Vagina (tissue), 2 donors: ENCODE data around the gene TMEM42. TPM values are rescaled to one million over a fixed set of nuclear protein-coding genes. Genes with fewer than 3 reads are reported as not detected.

Source experiments
- DNase-seq, 2 donors: peaks; one replicate each; pipeline ENCODE4 v3.0.0-alpha.2; 2017; ENCODE audit errors: extremely low spot score in 2 of 2
- H3K27ac ChIP-seq: fragments of 200-600 bp; sonication (generic); one replicate; pipeline ENCODE4 v1.5.1; 2019
- H3K27me3 ChIP-seq: fragments of 200-600 bp; sonication (generic); one replicate; pipeline ENCODE4 v1.5.1; 2019
- H3K36me3 ChIP-seq, 2 donors: fragments of 200-600 bp; sonication (generic); one replicate each; pipeline ENCODE4 v1.5.1; 2017 to 2019
- H3K4me1 ChIP-seq: fragments of 200-600 bp; sonication (generic); one replicate; pipeline ENCODE4 v1.5.1; 2019
- H3K4me3 ChIP-seq, 2 donors: fragments of 200-600 bp; sonication (generic); 1 replicate in 1 of 2; 2 replicates in 1 of 2; pipeline ENCODE4 v1.5.1; 2016 to 2019
- H3K9me3 ChIP-seq: fragments of 200-600 bp; sonication (generic); one replicate; pipeline ENCODE4 v1.5.1; 2019
- POLR2A ChIP-seq, 2 donors: fragments of 450-650 bp; IDR thresholded peaks; one replicate each; pipeline ENCODE4 v1.6.1; 2017; ENCODE audit warnings: antibody characterized with exemption in 2 of 2, mild to moderate bottlenecking in 2 of 2, moderate library complexity in 2 of 2
- POLR2AphosphoS5 ChIP-seq, 2 donors: sonication (generic); formaldehyde crosslinking; IDR thresholded peaks; one replicate each; pipeline ENCODE4 v1.9.0; 2017; ENCODE audit warnings: antibody characterized with exemption in 2 of 2, mild to moderate bottlenecking in 2 of 2, low read depth in 1 of 2; ENCODE audit not compliant: insufficient read depth in 1 of 2
- intact Hi-C: fragments of 100-400 bp; cut with DNase I; formaldehyde crosslinking; loops from one replicate; pipeline ENCODE4 v1.15.1; 2023
- total RNA-seq: library from RNA; depleted of rRNA; stranded (reverse); fragments of >200 nt; gene quantifications from one replicate; pipeline ENCODE4 v1.2.3, GENCODE V29; 2016
- TF ChIP-seq, protein P1 (sequence below), 3 experiments: fragments of 450-650 bp in 2 of 3; fragments of 200-600 bp in 1 of 3; sonication (generic) in 1 of 3; IDR thresholded peaks; one replicate each; pipeline ENCODE4 v1.5.1; 2017 to 2019; ENCODE audit warnings: antibody characterized with exemption in 3 of 3, mild to moderate bottlenecking in 2 of 3, moderate library complexity in 2 of 3

The TMEM42 gene
- total RNA-seq, 1 donor from 2014 or later: 10.8 TPM

DNA sequence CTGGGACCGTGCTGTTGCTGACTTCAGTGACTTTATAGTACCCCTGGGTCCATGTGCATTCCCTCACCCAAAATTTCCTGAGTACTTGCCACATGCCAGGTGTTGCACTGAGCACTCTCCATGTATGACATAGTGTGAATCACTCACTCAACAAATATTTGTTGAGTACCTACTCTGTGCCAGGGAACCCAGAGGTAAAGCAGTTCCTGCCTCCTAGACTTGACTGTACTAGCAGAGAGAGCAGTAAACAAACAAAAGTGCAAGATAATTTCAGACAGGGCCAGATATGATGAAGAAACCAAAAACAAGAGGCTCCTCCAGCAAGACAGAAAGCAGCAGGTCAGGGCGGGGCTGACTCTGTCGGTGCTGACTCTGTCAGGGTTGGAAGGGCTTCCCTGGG lies 24.8 kb downstream of the TMEM42 start:
- H3K4me3 ChIP-seq: no peak overlapping the region
- no peaks in the 10 kb centered on the region for H3K36me3 ChIP-seq
- TF ChIP-seq, protein P1, sequence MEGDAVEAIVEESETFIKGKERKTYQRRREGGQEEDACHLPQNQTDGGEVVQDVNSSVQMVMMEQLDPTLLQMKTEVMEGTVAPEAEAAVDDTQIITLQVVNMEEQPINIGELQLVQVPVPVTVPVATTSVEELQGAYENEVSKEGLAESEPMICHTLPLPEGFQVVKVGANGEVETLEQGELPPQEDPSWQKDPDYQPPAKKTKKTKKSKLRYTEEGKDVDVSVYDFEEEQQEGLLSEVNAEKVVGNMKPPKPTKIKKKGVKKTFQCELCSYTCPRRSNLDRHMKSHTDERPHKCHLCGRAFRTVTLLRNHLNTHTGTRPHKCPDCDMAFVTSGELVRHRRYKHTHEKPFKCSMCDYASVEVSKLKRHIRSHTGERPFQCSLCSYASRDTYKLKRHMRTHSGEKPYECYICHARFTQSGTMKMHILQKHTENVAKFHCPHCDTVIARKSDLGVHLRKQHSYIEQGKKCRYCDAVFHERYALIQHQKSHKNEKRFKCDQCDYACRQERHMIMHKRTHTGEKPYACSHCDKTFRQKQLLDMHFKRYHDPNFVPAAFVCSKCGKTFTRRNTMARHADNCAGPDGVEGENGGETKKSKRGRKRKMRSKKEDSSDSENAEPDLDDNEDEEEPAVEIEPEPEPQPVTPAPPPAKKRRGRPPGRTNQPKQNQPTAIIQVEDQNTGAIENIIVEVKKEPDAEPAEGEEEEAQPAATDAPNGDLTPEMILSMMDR (IDR thresholded peaks at IDR 0.05): no peak
- TF ChIP-seq POLR2AphosphoS5 (IDR thresholded peaks at IDR 0.05; ENCODE audit: insufficient read depth in 1 of 2, low read depth in 1 of 2) (no peak), POLR2A (IDR thresholded peaks at IDR 0.05) (no peak)
- peaks cover 12% of the 10 kb centered on the region for H3K4me1 ChIP-seq
- H3K27me3 ChIP-seq: no peaks in the 10 kb centered on the region
- no peak for DNase-seq
- intact Hi-C loops: no loop called here
- no peaks in the 10 kb centered on the region for H3K9me3 ChIP-seq
- H3K27ac ChIP-seq: no peak overlapping the region

DNA sequence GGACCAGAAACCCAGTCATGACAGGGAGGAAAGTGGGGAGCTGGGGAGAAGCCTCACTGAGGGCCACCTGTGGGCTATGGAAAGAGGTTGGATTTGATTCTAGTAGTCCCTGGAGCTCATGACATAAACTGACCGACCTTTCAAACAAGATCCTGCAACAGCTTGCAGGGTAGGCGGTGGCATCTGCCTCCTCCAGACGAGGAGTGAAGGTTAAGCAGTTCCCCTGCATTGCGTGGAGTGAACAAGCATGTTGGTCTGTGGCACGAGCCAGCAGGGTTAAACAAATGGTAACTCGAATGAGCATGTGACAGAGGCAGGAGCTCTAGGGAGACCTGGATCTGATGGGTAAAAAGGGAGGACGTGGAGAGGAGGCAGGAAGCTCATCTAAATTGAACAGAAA lies 25.4 kb downstream of the TMEM42 start:
- DNase-seq: no peak
- Histone ChIP-seq H3K27me3 (no peaks in the 10 kb centered on the region), H3K36me3 (no peaks in the 10 kb centered on the region), H3K27ac (no peak overlapping the region), H3K4me3 (no peak overlapping the region), H3K9me3 (no peaks in the 10 kb centered on the region), H3K4me1 (peaks cover 12% of the 10 kb centered on the region)
- TF ChIP-seq, protein P1 (IDR thresholded peaks at IDR 0.05): no peak
- intact Hi-C loops: no loop called here

DNA sequence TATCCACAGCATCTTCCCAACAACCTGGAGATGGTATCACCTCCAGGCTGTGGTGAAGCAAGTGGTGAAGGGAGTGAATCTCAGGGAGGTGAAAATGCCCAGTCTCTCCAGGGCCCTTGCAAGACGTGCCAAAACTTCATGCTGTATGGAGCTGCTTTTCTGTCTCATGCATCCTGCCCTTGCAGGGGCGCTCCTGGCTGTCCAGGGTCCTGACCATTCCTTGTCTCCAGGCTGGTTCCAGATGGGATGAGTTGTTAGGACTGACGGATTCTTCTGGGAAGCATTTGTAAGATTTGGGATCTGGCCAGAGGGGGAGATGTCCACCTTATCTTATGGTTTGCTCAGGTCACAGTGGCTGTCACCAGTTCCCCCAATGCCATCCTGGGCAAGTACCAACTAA lies 28.5 kb downstream of the TMEM42 start:
- intact Hi-C loops: no loop called here
- no peaks in the 10 kb centered on the region for H3K4me1 ChIP-seq
- H3K9me3 ChIP-seq: no peaks in the 10 kb centered on the region
- no peak overlapping the region for H3K4me3 ChIP-seq
- no peaks in the 10 kb centered on the region for H3K36me3 ChIP-seq
- peak in 1 of 2 donors; percentile 58 for DNase-seq
- H3K27ac ChIP-seq: no peak overlapping the region
- TF ChIP-seq POLR2A (IDR thresholded peaks at IDR 0.05): no peak
- TF ChIP-seq POLR2AphosphoS5 (IDR thresholded peaks at IDR 0.05; ENCODE audit: insufficient read depth in 1 of 2, low read depth in 1 of 2): no peak
- TF ChIP-seq, protein P1 (IDR thresholded peaks at IDR 0.05): no peak
- no peaks in the 10 kb centered on the region for H3K27me3 ChIP-seq

DNA sequence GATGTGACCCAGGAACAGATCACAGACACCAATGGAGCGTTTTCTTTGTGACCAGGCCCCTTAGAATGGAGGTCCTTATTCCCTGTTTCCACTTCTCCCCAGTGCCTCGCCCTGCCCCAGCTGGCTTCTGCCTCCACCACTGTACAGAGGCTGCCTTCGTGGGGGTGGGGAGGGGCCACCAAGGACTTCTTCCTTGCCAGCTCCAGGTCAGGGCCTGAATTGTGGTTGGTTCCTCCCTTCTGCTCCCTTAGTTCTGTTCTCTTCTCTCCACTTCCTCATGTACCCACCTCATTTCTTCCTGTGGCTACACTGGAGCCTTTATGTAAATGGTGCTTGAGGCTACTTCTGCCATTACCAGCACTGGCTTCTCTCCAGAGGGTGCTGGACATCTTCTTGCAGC lies 29.1 kb downstream of the TMEM42 start:
- peak in 1 of 2 donors; percentile 22 for DNase-seq
- TF ChIP-seq POLR2A (IDR thresholded peaks at IDR 0.05) (no peak), POLR2AphosphoS5 (IDR thresholded peaks at IDR 0.05; ENCODE audit: insufficient read depth in 1 of 2, low read depth in 1 of 2) (no peak)
- TF ChIP-seq, protein P1 (IDR thresholded peaks at IDR 0.05): no peak
- no peaks in the 10 kb centered on the region for H3K36me3 ChIP-seq
- H3K27me3 ChIP-seq: no peaks in the 10 kb centered on the region
- no peaks in the 10 kb centered on the region for H3K9me3 ChIP-seq
- intact Hi-C loops: no loop called here
- H3K27ac ChIP-seq: no peak overlapping the region
- no peaks in the 10 kb centered on the region for H3K4me1 ChIP-seq
- H3K4me3 ChIP-seq: no peak overlapping the region

DNA sequence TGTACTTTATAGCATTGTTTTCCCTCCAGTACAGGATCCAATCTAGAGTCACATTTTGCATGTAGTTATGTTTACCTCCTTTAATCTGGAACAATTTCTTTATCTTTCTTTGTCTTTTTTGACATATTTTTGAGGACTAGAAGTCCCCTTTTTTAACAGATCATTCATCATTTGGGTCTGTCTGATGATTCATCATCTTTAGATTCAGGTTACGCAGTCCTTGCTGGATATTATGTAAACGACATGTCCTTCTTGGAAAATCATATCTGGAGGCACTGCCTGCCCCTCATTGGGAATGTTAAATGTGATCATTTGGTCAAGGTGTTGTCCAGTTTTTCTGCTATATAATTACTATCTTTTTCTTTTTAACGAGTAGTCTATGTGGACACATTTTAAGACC lies 31.0 kb downstream of the TMEM42 start:
- no peak for TF ChIP-seq POLR2A (IDR thresholded peaks at IDR 0.05)
- no peak for TF ChIP-seq POLR2AphosphoS5 (IDR thresholded peaks at IDR 0.05; ENCODE audit: insufficient read depth in 1 of 2, low read depth in 1 of 2)
- TF ChIP-seq, protein P1 (IDR thresholded peaks at IDR 0.05): no peak
- Histone ChIP-seq H3K27ac (no peak overlapping the region), H3K4me1 (no peaks in the 10 kb centered on the region), H3K4me3 (no peak overlapping the region), H3K27me3 (no peaks in the 10 kb centered on the region), H3K9me3 (no peaks in the 10 kb centered on the region), H3K36me3 (no peaks in the 10 kb centered on the region)
- intact Hi-C loops: no loop called here
- no peak for DNase-seq
